ACC112 (cell line): ENCODE results near the gene MSH4.

ENCODE experiments used
- H2AFZ ChIP-seq: fragments of 200-600 bp; sonication (generic); one replicate; pipeline ENCODE4 v1.6.0; 2017; ENCODE audit warnings: antibody characterized with exemption, low read length; ENCODE audit not compliant: unreplicated experiment
- H3K27ac ChIP-seq: fragments of 200-600 bp; sonication (generic); 2 replicates; pipeline ENCODE4 v1.5.1; 2014; ENCODE audit warnings: low read depth, mild to moderate bottlenecking, antibody characterized with exemption, low read length, moderate library complexity
- H3K27me3 ChIP-seq: fragments of 200-600 bp; sonication (generic); 2 replicates; pipeline ENCODE4 v1.6.1; 2014; ENCODE audit warnings: mild to moderate bottlenecking, antibody characterized with exemption, low read length, moderate library complexity, mixed read lengths; ENCODE audit not compliant: insufficient read depth
- H3K36me3 ChIP-seq: fragments of 200-600 bp; sonication (generic); 2 replicates; pipeline ENCODE4 v1.6.1; 2016; ENCODE audit warnings: mild to moderate bottlenecking, antibody characterized with exemption, low read length, moderate library complexity, mixed read lengths; ENCODE audit not compliant: insufficient read depth
- H3K4me1 ChIP-seq: fragments of 200-600 bp; sonication (generic); one replicate; pipeline ENCODE4 v1.6.1; 2016; ENCODE audit warnings: low read length, mixed read lengths; ENCODE audit not compliant: insufficient read depth, unreplicated experiment, control insufficient read depth
- H3K4me3 ChIP-seq: fragments of 200-600 bp; sonication (generic); 2 replicates; pipeline ENCODE4 v1.5.1; 2014; ENCODE audit warnings: mild to moderate bottlenecking, low read depth, low read length
- H3K79me2 ChIP-seq: fragments of 200-600 bp; sonication (generic); one replicate; pipeline ENCODE4 v1.6.0; 2016; ENCODE audit warnings: low read length; ENCODE audit not compliant: control insufficient read depth, unreplicated experiment, insufficient read depth

Gene MSH4

DNA sequence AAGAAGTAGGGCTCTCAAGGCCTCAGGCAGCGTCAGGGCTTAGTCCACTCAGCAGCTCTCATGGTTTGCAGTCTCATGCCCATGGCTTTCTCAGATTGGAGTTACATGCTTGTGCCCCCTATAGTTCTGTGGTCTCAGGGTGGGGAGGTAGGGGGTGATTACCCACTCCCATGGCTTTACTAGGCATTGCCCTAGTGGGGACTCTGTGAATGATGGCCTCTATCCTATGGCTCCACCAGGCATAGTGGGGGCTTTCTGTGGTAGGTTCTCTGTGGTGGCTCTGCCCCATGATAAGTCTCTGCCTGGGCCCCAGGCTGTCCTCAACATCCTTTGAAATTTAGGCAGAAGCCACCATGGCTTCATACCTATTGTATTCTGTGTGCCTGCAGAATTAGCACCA, 48.9 kb downstream of the MSH4 start:
- no peak overlapping the region for H3K27ac ChIP-seq
- no peaks in the 10 kb centered on the region for H3K27me3 ChIP-seq
- H3K4me3 ChIP-seq: no peak overlapping the region
- H2AFZ ChIP-seq: no peak overlapping the region
- H3K36me3 ChIP-seq: no peaks in the 10 kb centered on the region
- no peaks in the 10 kb centered on the region for H3K4me1 ChIP-seq
- H3K79me2 ChIP-seq: no peaks in the 10 kb centered on the region

DNA sequence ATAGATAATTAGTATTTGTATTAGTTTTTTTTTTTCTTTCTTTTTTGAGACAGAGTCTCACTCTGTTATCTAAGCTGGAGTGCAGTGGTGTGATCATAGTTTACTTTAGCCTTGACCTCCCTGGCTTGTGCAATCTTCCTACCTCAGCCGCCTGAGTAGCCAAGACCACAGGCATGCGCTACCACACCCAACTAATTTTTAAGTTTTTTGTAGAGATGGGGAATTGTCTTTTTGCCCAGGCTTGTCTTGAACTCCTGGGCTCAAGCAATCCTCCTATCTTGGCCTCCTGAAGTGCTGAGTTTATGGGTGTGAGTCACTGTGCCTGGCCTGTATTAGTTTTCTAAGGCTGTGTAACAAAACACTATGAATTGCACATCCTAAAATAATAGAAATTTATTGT, 58.3 kb downstream of the MSH4 start:
- no peaks in the 10 kb centered on the region for H3K36me3 ChIP-seq
- H3K4me1 ChIP-seq: peaks cover 5% of the 10 kb centered on the region
- H2AFZ ChIP-seq: no peak overlapping the region
- no peaks in the 10 kb centered on the region for H3K79me2 ChIP-seq
- H3K27ac ChIP-seq: 0 out of 2 replicates have a peak overlapping the region, but pooled peaks have one; percentile 9
- no peaks in the 10 kb centered on the region for H3K27me3 ChIP-seq
- H3K4me3 ChIP-seq: no peak overlapping the region

DNA sequence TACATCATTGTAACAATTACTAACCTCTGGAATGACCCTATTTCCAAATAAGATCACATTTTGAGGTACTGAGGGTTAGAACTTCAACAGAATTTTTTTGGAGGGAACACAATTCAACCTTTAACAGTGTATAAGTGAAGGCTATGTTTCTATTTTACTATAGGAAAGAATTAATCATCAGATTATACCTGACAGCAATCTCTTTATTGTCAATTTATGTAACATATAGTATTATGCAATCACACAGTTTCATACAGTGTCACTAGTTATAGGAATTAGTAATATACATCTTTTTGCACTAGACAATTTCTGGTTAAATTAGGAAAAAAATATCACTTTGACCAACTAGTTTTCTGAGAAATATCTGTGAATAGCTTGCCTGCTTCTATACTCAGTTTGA, 59.1 kb downstream of the MSH4 start:
- Histone ChIP-seq H3K4me3 (no peak overlapping the region), H3K27me3 (no peaks in the 10 kb centered on the region), H3K27ac (no peak overlapping the region), H3K79me2 (no peaks in the 10 kb centered on the region), H3K36me3 (no peaks in the 10 kb centered on the region), H2AFZ (no peak overlapping the region), H3K4me1 (peaks cover 5% of the 10 kb centered on the region)

DNA sequence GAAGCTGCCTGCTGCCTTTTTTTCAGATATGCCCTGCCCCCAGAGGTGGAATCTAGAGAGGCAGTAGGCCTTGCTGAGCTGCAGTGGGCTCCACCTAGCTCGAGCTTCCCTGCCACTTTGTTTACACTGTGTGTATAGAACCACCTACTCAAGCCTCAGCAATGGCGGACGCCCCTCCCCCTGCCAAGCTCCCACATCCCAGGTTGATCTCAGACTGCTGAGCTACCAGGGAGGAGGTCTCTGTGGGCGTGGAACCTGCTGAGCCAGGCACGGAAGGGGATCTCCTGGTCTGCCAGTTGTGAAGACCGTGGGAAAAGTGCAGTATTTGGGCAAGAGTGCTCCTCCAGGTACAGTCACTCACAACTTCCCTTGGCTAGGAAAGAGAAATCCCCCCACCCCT, 65.1 kb downstream of the MSH4 start:
- no peaks in the 10 kb centered on the region for H3K4me1 ChIP-seq
- H3K36me3 ChIP-seq: no peaks in the 10 kb centered on the region
- H3K4me3 ChIP-seq: no peak overlapping the region
- no peak overlapping the region for H2AFZ ChIP-seq
- H3K27ac ChIP-seq: no peak overlapping the region
- no peaks in the 10 kb centered on the region for H3K79me2 ChIP-seq
- no peaks in the 10 kb centered on the region for H3K27me3 ChIP-seq

DNA sequence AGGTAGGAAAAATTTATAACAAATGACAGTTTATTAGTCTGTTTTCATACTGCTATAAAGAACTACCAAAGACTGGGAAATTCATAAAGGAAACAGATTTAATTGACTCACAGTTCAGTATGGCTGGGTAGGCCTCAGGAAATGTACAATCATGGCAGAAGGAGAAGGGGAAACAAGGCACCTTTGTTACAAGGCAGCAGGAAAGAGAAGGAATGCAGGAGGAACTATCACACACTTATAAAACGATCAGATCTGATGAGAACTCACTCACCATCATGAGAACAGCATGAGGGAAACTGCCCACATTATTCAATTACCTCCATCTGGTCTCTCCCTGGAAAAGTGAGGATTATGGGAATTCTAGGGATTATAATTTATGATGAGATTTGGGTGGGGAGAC, 74.3 kb downstream of the MSH4 start:
- no peak overlapping the region for H3K4me3 ChIP-seq
- no peak overlapping the region for H2AFZ ChIP-seq
- H3K79me2 ChIP-seq: no peaks in the 10 kb centered on the region
- H3K27ac ChIP-seq: no peak overlapping the region
- no peaks in the 10 kb centered on the region for H3K27me3 ChIP-seq
- H3K4me1 ChIP-seq: no peaks in the 10 kb centered on the region
- no peaks in the 10 kb centered on the region for H3K36me3 ChIP-seq

DNA sequence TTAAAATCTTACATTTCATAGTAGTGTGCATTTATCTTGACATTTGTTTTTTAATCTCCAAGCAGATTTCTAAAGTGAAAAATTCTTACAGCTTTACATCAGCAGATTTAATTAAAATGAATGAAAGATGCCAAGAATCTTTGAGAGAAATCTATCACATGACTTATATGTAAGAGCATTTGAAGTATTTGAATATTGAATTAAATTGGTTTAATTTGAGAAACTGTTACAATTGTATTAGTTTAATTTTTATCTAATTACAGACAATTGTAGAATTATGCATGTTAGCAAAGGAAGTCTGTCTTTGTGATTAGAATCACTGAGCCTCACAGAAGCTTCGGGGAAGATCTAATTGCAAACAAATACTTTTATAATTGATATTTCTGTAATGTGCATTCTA, 83.3 kb downstream of the MSH4 start:
- no peaks in the 10 kb centered on the region for H3K36me3 ChIP-seq
- H3K27me3 ChIP-seq: no peaks in the 10 kb centered on the region
- H3K79me2 ChIP-seq: no peaks in the 10 kb centered on the region
- H3K27ac ChIP-seq: no peak overlapping the region
- no peaks in the 10 kb centered on the region for H3K4me1 ChIP-seq
- H3K4me3 ChIP-seq: no peak overlapping the region
- no peak overlapping the region for H2AFZ ChIP-seq

DNA sequence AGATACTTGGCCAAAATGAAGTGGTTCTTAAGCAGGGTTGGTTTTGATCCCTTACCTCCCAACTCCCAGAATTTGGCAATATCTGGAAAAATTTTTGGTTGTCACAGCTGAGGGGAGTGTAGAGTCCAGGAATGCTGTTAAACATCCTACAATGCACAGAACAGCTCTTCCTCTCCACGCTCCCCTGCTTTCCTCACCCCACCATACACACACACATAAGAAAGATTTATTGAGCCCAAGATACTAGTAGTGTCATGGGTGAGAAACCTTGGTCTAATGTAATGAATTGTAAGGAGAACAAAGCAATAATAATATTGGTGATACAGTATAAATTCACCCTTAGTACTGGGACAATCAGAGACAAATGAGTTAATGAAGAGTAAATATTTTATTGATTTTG, 87.8 kb downstream of the MSH4 start:
- Histone ChIP-seq H2AFZ (no peak overlapping the region), H3K79me2 (no peaks in the 10 kb centered on the region), H3K27ac (no peak overlapping the region), H3K4me3 (no peak overlapping the region), H3K36me3 (no peaks in the 10 kb centered on the region), H3K27me3 (no peaks in the 10 kb centered on the region), H3K4me1 (no peaks in the 10 kb centered on the region)

DNA sequence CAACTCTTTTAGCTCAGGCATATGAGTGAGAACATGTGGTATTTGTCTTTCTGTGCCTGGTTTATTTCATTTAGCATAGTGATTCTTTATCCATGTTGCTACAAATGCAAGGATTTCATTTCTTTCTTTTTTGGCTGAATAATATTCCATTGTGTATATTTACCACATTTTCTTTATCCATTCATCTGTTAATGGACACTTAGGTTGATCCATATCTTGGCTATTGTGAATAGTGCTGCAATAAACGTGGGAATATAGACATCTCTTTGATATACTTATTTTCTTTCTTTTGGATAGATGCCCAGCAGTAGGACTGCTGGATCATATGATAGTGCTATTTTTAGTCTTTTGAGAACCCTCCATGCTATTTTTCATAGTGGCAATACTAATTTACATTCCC, 104.7 kb downstream of the MSH4 start:
- no peaks in the 10 kb centered on the region for H3K27me3 ChIP-seq
- H3K4me3 ChIP-seq: no peak overlapping the region
- H3K36me3 ChIP-seq: no peaks in the 10 kb centered on the region
- no peaks in the 10 kb centered on the region for H3K4me1 ChIP-seq
- no peaks in the 10 kb centered on the region for H3K79me2 ChIP-seq
- no peak overlapping the region for H2AFZ ChIP-seq
- H3K27ac ChIP-seq: no peak overlapping the region

DNA sequence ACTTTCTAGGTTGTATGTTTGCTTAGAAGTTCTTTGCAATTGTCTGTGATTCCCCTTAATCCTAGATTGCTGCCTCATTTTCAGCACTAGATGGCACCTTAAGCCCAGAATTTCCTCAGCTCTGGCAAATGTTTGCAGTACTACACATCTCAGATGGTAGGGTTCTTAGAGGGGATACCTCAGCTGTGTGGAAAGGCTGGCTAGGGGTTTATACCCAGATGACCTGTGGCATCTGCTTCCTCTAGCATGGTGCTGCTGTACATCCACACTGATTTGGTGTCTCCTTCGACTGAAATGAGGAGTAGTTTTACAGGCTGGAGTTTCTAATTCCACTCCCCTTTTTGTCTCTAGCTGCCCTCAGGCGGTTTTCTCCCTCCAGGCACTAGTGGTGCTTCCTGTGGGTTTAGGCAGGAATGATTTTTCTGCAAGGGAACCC, 112.1 kb downstream of the MSH4 start:
- no peaks in the 10 kb centered on the region for H3K79me2 ChIP-seq
- no peaks in the 10 kb centered on the region; the same call in 1 of the 2 replicates for H3K27me3 ChIP-seq
- H3K27ac ChIP-seq: no peak overlapping the region
- H3K36me3 ChIP-seq: no peaks in the 10 kb centered on the region
- no peaks in the 10 kb centered on the region for H3K4me1 ChIP-seq
- H3K4me3 ChIP-seq: peak overlapping the region; percentile 4; the same call in 1 of the 2 replicates
- H2AFZ ChIP-seq: peak overlapping the region; percentile 10

DNA sequence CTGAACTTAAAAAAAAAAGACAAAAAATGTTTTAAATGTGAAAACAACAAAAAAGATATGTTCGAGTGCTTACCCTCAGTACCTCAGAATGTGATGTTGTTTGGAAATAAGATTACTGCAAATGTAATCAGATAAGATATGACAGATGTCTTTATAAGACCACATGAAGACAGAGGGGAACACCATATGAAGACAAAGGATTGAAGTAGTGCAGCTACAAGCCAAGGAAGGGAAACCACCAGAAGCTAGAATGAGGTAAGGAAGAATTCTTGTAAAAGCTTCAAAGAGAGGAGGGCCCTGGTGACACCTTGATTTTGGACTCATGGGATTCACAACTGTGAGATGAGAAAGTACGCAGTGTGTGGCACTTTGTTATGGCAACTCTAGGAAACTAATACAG, 120.2 kb downstream of the MSH4 start:
- Histone ChIP-seq H3K27me3 (no peaks in the 10 kb centered on the region; the same call in 1 of the 2 replicates), H3K4me3 (no peak overlapping the region)

DNA sequence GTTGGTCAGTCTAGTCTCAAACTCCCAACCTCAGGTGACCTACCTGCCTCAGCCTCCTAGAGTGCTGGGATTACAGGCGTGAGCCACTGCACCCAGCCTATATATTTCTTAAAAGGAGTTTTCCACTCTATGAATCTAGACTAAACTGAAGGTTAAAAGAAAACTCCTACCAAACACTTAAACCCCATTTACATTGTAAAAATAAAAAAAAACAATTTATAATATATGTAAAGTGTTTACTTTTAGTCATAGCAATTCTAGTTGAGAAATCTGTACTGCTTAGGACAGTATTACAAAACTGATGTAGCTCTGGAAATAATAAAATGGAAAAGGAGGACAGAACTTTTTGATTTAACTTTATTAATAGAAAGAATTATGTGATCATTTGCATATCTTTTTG, 126.0 kb downstream of the MSH4 start:
- no peaks in the 10 kb centered on the region for H3K79me2 ChIP-seq
- H2AFZ ChIP-seq: no peak overlapping the region
- no peak overlapping the region for H3K4me3 ChIP-seq
- no peak overlapping the region for H3K27ac ChIP-seq
- no peaks in the 10 kb centered on the region for H3K27me3 ChIP-seq
- H3K36me3 ChIP-seq: no peaks in the 10 kb centered on the region
- H3K4me1 ChIP-seq: no peaks in the 10 kb centered on the region

More for the DNA sequence above, 120.2 kb downstream of the MSH4 start:
- H3K79me2 ChIP-seq: no peaks in the 10 kb centered on the region
- H3K27ac ChIP-seq: no peak overlapping the region
- H3K36me3 ChIP-seq: no peaks in the 10 kb centered on the region
- H3K4me1 ChIP-seq: no peaks in the 10 kb centered on the region
- H2AFZ ChIP-seq: no peak overlapping the region
